Left cardiac atrium (tissue), 4 donors: ENCODE data around the gene GDAP1L1. TPM values are rescaled to one million over a fixed set of nuclear protein-coding genes. Genes with fewer than 3 reads are reported as not detected.
A peak's percentile ranks its signal among the peaks of the same experiment; 100 is the strongest.

ENCODE experiments used
- ATAC-seq, 2 donors: fragments of 200-7000 bp; cut with Tn5 transposase; one replicate each; pipeline ENCODE4 v1.9.1; 2020; ENCODE audit warnings: mild to moderate bottlenecking in 2 of 2, moderate library complexity in 2 of 2
- DNase-seq: peaks from one replicate; pipeline ENCODE4 v3.0.0-alpha.2; 2020
- intact Hi-C, 2 donors: fragments of 100-400 bp; cut with DNase I; formaldehyde crosslinking; loops; one replicate each; pipeline versions ENCODE4 v1.14.1 to v1.15.1; 2022 to 2023
- total RNA-seq, 2 donors: library from RNA; stranded (reverse); fragmentation: NEBNext Ultra II Directional; extraction: Animal tissue kit (Norgen Biotek cat#: 25700); gene quantifications; one replicate each; pipeline ENCODE4 v1.2.1, GENCODE V29; 2021
- donor health status: DM: no; HTN: yes; CAD: no.
- donor health status: DM: no; HTN: yes; CAD: no; lungs with severe emphysema.
- donor health status: DM: yes; HTN: yes; CAD: no.
- donor health status: Dilated cardiomyopathy.

The GDAP1L1 gene
- total RNA-seq, 2 donors from 2014 or later: 0.21 to 0.50 TPM

DNA sequence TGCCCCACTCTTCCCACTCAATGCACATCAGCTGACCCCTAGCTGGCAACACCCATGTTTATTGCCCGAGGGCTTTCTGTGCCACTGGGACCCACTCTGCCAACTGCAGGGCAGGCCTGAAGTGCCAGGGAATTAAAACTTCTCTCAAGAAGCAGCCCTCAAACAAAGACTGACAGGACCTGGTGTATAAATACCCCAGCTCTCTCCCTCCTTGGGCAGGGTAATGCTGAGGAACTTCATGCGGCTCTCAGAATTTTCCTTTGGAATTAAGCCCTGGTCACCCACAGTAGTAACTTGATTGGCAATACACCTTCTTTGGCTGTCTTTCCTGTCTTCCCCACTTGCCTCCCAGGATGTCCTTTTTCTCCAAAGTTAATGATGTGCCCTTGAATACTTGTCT is 5.3 kb upstream of the GDAP1L1 start:
- DNase-seq (no peak), ATAC-seq (no peak)
- intact Hi-C loops: no loop called here

GRCh38 chr20:44245977-44246376 is 1.1 kb upstream of the GDAP1L1 start:
- intact Hi-C loops: no loop called here
- DNase-seq (no peak), ATAC-seq (no peak)

GRCh38 chr20:44247586-44248409 is 690 bp downstream of the GDAP1L1 start:
- peak; percentile 39 for DNase-seq
- intact Hi-C loops: no loop called here
- peak; percentile 75 to 78 for ATAC-seq

GRCh38 chr20:44248410-44248759 is 1.3 kb downstream of the GDAP1L1 start:
- intact Hi-C loops: no loop called here
- no peak for DNase-seq
- ATAC-seq: no peak

DNA sequence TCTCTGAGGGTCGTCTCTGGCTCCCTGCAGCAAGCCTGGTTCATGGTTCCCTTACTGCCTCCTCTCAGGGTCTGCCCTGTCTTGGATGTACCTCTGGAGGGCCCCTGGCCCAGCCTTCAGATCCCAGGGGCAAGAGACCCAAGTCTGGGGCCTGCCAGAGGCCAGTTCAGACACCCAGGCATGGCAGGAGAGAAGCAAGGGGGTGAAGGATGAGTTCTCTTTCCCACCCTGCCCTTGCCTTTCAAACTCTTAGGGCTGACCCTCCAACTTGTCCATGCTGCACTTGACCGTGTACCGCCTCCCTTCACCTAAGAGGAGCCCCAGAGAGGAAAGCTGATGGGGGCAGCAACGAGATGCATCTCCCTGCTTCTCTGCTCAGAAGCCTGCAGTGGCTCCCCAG is 4.2 kb downstream of the GDAP1L1 start:
- DNase-seq (no peak), ATAC-seq (no peak)
- intact Hi-C loops: no loop called here

GRCh38 chr20:44253528-44253927 is 6.4 kb downstream of the GDAP1L1 start:
- DNase-seq (no peak), ATAC-seq (no peak)
- intact Hi-C loops: no loop called here

DNA sequence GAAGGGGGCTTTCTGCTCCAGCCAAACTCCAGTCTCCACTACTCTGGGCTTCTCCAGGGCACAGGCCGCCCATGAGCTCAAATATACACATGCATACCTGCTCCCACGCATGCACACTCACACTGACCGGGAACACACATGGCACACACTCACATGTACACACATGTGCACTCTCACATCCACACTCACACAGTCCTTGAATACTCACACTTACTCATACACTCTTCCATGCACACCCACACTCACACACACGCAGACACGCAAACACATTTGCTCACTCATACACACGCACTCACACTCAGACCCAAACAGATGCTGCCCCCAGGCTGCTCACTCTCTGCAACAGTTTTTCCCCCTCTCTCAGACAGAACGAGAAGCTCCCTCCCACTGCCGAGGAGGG is 7.0 kb downstream of the GDAP1L1 start:
- no peak for ATAC-seq
- no peak for DNase-seq
- intact Hi-C loops: no loop called here

GRCh38 chr20:44255942-44256341 is 8.8 kb downstream of the GDAP1L1 start:
- ATAC-seq (no peak), DNase-seq (no peak)
- intact Hi-C loops: no loop called here

DNA sequence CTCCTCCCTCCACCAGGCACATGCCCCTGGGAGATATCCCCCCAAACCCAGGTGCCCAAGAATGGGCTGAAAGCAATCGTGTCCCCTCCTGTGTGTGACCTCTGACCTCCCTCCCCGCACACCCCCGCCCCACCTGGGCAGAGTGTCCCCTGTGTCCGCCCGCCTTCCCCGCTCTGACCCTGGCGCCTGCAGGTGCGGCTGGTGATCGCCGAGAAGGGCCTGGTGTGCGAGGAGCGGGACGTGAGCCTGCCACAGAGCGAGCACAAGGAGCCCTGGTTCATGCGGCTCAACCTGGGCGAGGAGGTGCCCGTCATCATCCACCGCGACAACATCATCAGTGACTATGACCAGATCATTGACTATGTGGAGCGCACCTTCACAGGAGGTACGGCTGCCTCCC is 9.9 kb downstream of the GDAP1L1 start:
- ATAC-seq (no peak), DNase-seq (no peak)
- intact Hi-C loops: no loop called here

GRCh38 chr20:44258226-44258890 is 11.2 kb downstream of the GDAP1L1 start:
- intact Hi-C loops: no loop called here
- ATAC-seq (no peak), DNase-seq (no peak)

DNA sequence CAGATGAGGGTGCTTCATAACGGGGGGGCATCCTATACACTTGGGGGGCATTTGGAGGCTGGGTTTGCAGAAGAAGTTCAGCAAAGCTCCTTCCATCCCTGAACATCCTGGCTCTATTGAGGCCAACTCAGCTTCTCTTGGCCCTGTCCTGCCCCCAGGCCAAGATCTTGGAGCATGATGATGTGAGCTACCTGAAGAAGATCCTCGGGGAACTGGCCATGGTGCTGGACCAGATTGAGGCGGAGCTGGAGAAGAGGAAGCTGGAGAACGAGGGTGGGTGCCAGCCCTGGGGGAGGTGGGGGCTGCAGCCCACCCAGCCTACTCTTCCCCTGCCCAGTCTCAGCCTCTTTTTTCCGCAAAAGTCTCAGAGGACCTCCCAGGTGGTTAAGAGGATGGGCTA is 17.2 kb downstream of the GDAP1L1 start:
- DNase-seq (no peak), ATAC-seq (no peak)
- intact Hi-C loops: no loop called here

DNA sequence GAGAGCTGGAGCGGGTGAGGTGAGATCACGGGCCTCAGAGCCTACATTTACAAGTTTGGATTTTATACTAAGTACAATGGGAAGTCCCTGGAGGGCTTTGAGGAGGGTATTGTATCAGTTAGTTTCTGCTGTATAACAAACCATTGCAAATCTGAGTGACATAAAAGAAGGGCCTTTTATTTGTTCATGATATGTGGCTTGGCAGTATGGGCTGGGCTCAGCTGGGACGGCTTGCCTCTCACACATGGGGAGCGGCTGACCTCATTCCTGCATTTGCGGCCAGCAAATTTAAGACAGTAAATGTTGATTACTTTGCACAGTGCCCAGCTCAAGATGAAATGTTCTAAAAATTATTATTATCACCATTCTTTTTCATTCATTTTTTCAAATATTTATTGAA is 21.7 kb downstream of the GDAP1L1 start:
- intact Hi-C loops: no loop called here
- no peak for DNase-seq
- ATAC-seq: no peak

DNA sequence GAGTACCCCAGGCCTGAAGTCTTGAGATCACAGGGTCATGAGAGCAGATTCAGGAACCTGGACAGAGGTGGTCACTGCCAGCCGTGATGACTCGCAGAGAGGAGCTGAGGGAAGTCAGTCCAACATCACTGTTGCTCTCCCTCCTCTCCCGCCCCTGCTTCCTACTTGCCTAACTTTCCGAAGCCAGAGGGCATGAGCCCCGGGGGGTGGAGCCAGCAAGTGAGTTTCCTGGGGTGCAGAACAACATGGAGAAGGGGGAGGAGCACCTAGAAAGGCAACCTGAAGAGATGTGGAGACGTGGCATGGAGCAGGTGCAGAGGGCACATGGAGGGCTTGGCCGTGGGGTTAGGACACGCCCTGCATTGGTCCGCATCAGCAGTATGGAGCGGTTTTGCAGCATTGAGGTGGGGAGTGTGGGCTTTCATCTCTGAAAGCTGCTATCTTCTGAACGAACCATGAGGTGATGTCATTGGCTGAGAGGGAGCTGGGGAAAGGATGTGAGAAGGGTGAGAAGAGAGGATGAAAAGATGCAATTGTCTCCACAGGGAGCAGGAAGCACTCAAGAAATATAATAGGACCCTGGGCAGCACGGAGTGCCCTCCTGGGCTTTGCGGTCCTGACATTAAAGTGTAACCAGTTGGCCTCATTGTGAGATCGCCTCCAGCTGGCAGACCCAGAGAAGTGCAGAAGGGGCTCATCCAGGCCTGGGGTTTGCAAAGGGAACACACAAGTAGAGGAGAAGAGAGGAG is 25.0 kb downstream of the GDAP1L1 start:
- no peak for DNase-seq
- intact Hi-C loops: no loop called here

DNA sequence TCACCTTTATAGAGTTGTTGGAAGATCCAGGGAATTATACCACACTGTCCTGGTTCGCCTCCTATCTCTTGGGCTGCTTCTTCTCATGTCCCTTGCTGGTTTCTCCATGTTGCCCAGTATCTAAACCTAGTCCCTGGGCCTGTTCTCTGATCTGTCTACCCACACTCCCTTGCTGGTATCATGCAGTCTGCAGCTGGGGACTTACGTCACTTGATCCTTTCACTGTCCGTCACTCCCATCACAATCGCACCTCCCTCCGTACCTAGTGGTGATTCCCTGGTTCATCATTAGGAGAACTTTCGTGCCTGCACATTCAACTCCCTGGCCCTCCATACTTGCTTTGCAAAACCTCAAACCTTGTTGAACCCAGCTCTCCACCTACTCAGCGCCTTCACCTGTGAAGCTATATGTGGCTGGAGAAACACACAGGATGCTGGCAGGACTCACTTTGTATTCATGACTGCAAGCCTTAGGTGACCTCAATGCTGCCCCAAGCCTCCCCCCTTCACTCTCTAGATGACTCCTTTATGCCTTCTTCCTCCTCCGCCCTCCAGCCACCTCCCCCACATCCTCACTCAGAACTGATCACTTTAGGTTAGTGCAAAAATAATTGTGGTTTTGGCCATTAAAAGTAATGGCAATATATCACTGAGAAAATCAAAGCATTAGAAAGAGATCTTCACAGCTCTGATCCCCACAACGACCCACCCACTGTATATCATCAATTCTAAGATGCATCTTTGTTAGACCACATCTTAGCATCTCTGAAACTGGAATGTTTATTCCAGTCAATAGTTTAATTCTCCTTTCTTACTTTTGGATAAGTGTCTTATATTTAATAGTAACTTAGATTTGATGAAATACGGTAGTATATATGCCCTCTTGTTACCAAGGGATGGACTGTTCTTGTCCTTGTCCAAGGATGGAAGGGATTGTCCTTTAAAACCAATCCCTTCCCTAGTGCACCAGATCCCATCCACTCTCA is 26.4 kb downstream of the GDAP1L1 start:
- intact Hi-C loops: no loop called here
- DNase-seq (no peak), ATAC-seq (no peak)

More for the DNA sequence above, 25.0 kb downstream of the GDAP1L1 start:
- no peak for ATAC-seq

GRCh38 chr20:44274303-44275017 is 27.4 kb downstream of the GDAP1L1 start:
- ATAC-seq (no peak), DNase-seq (no peak)
- intact Hi-C loops: no loop called here

GRCh38 chr20:44279228-44279627 is 32.1 kb downstream of the GDAP1L1 start:
- ATAC-seq (peak in 1 of 2 donors; percentile 31), DNase-seq (no peak)
- intact Hi-C loops: no loop called here

DNA sequence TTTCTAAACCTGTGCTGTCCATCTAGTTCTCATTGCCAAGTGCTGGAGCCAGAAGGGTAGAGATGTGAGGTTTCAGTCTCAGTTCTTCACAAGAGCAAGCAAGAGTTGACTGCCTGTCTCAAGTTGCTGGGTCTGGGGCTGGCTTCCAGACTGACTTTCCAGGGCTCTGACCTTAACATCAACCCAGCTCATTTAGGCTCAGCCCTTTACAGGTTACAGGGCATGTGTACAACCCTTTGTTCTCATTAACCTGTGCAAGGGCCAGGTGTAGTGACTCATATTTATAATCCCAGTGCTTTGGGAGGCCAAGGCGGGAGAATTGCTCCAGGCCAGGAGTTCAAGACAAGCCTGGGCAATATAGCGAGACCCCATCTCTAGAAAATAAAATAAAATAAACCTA is 33.3 kb downstream of the GDAP1L1 start:
- intact Hi-C loops: no loop called here
- no peak for DNase-seq
- no peak for ATAC-seq

DNA sequence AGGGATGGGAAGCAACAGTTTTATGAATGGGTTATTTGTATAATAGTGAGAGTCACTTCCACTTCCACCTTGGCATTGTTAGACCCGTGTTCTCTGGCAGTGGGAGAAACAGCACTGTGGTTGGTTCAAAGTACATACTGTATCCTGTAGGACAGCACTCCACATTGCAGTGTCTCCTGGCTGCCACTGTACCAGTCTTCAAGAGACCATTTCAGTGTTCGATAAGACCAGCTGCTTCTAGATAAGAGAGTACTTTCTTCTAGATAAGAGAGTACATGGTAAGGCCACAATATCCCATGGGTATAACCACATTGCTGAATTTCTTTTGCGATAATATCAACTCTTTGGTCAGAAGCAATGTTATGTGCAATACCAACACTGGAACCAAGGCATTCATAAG is 35.1 kb downstream of the GDAP1L1 start:
- DNase-seq (no peak), ATAC-seq (peak in 1 of 2 donors; percentile 47)
- intact Hi-C loops: no loop called here

DNA sequence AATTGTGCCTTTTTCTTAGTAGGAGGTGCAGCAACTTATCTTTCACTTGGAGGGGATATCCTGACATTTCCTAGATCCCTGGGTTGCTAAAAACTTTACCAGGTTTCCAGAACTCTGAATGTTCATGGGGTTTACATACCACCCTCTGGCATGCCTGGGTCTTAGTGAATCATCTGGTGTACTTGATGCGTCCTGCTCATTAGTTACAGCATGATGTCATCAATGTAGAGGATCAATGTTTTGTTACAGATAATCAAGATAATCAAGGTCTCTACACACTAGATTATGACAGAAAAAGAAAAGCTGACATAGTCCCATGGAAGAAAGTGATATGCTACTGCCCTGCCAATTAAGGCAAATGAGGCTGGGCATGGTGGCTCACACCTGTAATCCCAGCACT is 36.9 kb downstream of the GDAP1L1 start:
- DNase-seq (no peak), ATAC-seq (no peak)
- intact Hi-C loops: no loop called here
